GM18951 (cell line): ENCODE data around the gene CDK5R2.

ENCODE experiments used
- POLR2A ChIP-seq: IDR thresholded peaks from 4 replicates; pipeline ENCODE4 v1.6.1; 2011; ENCODE audit warnings: mild to moderate bottlenecking; ENCODE audit not compliant: insufficient read length, insufficient read depth; ENCODE audit errors: extremely low read depth
- in situ Hi-C: fragments of 300-500 bp; cut with MboI; formaldehyde crosslinking; loops from one replicate; pipeline ENCODE4 v1.12.0; 2022; ENCODE audit warnings: low sequenced_read_pairs, mixed read lengths, inconsistent platforms; ENCODE audit not compliant: unreplicated experiment

The CDK5R2 gene

GRCh38 chr2:218979846-218980734 lies 20.6 kb downstream of the CDK5R2 start:
- in situ Hi-C loops: loop anchor here (10.0 kb wide), 1 partner anchor 115 kb away; no protein-coding TSS in a partner anchor
- no peak for TF ChIP-seq POLR2A

GRCh38 chr2:218980735-218981389 lies 21.4 kb downstream of the CDK5R2 start:
- in situ Hi-C loops: no loop called here
- no peak for TF ChIP-seq POLR2A

- in situ Hi-C loops: no loop called here
- TF ChIP-seq POLR2A: no peak
These were observed 22.0 kb downstream of the CDK5R2 start for GRCh38 chr2:218981390-218981880.

GRCh38 chr2:218981881-218982585 lies 22.6 kb downstream of the CDK5R2 start:
- in situ Hi-C loops: no loop called here
- TF ChIP-seq POLR2A: no peak

GRCh38 chr2:218982586-218983262 lies 23.3 kb downstream of the CDK5R2 start:
- in situ Hi-C loops: no loop called here
- no peak for TF ChIP-seq POLR2A

GRCh38 chr2:218983263-218983933 lies 23.9 kb downstream of the CDK5R2 start:
- TF ChIP-seq POLR2A: no peak
- in situ Hi-C loops: no loop called here

- no peak for TF ChIP-seq POLR2A
- in situ Hi-C loops: no loop called here
These were observed 24.4 kb downstream of the CDK5R2 start for GRCh38 chr2:218983934-218984238.

- TF ChIP-seq POLR2A: no peak
- in situ Hi-C loops: no loop called here
These were observed 25.0 kb downstream of the CDK5R2 start for GRCh38 chr2:218984239-218985020.

- TF ChIP-seq POLR2A: no peak
These were observed 25.5 kb downstream of the CDK5R2 start, which contains the start of gene FEV for GRCh38 chr2:218985021-218985324. Gene FEV, minus strand, starts transcription at chr2:218985184. Its CDS starts 109 bp downstream, at chr2:218985075.

GRCh38 chr2:218985325-218986091 lies 26.0 kb downstream of the CDK5R2 start:
- in situ Hi-C loops: no loop called here
- no peak for TF ChIP-seq POLR2A

More at GRCh38 chr2:218985021-218985324, 25.5 kb downstream of the CDK5R2 start, which contains the start of gene FEV:
- in situ Hi-C loops: no loop called here

GRCh38 chr2:218986148-218986761 lies 26.8 kb downstream of the CDK5R2 start:
- in situ Hi-C loops: no loop called here
- TF ChIP-seq POLR2A: no peak
